Stomach smooth muscle (tissue), 2 donors: Measurements from ENCODE around the gene FOXF1.
A peak's percentile ranks its signal among the peaks of the same experiment; 100 is the strongest.

Experiments
- H3K27ac ChIP-seq: one replicate; pipeline ENCODE4 v1.7.0; 2013; ENCODE audit warnings: mild to moderate bottlenecking, low read length, inconsistent platforms
- H3K27me3 ChIP-seq, 2 donors: one replicate each; pipeline ENCODE4 v1.7.0; 2013; ENCODE audit warnings: low read length in 2 of 2; ENCODE audit not compliant: insufficient read depth in 2 of 2, control insufficient read depth in 1 of 2
- H3K36me3 ChIP-seq, 2 donors: one replicate each; pipeline ENCODE4 v1.7.0; 2013; ENCODE audit warnings: low read length in 2 of 2; ENCODE audit not compliant: control insufficient read depth in 2 of 2, insufficient read depth in 2 of 2
- H3K4me1 ChIP-seq: one replicate; pipeline ENCODE4 v1.7.0; 2013; ENCODE audit warnings: low read length; ENCODE audit not compliant: control insufficient read depth, insufficient read depth
- H3K4me3 ChIP-seq, 2 donors: one replicate each; pipeline ENCODE4 v1.7.0; 2013; ENCODE audit warnings: low read length in 2 of 2
- H3K9ac ChIP-seq, 2 donors: one replicate each; pipeline ENCODE4 v1.7.0; 2013; ENCODE audit warnings: low read length in 2 of 2, mild to moderate bottlenecking in 1 of 2
- H3K9me3 ChIP-seq, 2 donors: one replicate each; pipeline ENCODE4 v1.7.0; 2013; ENCODE audit warnings: low read length in 2 of 2; ENCODE audit not compliant: control insufficient read depth in 2 of 2
- donor health status: healthy.
- donor health status: Pancreatic carcinoma.

The FOXF1 gene

GRCh38 chr16:86547286-86547685 lies 37.0 kb downstream of the FOXF1 start:
- no peak overlapping the region for H3K4me3 ChIP-seq
- no peak overlapping the region for H3K9ac ChIP-seq
- H3K4me1 ChIP-seq = no peaks in the 10 kb centered on the region
- peaks cover 44 to 48% of the 10 kb centered on the region in 2 donors for H3K36me3 ChIP-seq
- H3K27ac ChIP-seq = no peak overlapping the region
- no peaks in the 10 kb centered on the region for H3K9me3 ChIP-seq
- H3K27me3 ChIP-seq = no peaks in the 10 kb centered on the region

- H3K27me3 ChIP-seq = no peaks in the 10 kb centered on the region
- H3K4me3 ChIP-seq = no peak overlapping the region
- no peak overlapping the region for H3K9ac ChIP-seq
- H3K9me3 ChIP-seq = no peaks in the 10 kb centered on the region
- H3K36me3 ChIP-seq = peaks cover 42 to 44% of the 10 kb centered on the region in 2 donors
- no peak overlapping the region for H3K27ac ChIP-seq
- H3K4me1 ChIP-seq = peaks cover 7% of the 10 kb centered on the region
These were observed 39.0 kb downstream of the FOXF1 start for GRCh38 chr16:86549076-86549892.

GRCh38 chr16:86549893-86550190 lies 39.5 kb downstream of the FOXF1 start:
- Histone ChIP-seq H3K4me1 (peaks cover 9% of the 10 kb centered on the region), H3K27me3 (no peaks in the 10 kb centered on the region), H3K9me3 (no peaks in the 10 kb centered on the region), H3K9ac (no peak overlapping the region), H3K36me3 (peaks cover 40 to 44% of the 10 kb centered on the region in 2 donors), H3K4me3 (no peak overlapping the region), H3K27ac (no peak overlapping the region)

- Histone ChIP-seq H3K27ac (no peak overlapping the region), H3K36me3 (peaks cover 40 to 44% of the 10 kb centered on the region in 2 donors), H3K9ac (no peak overlapping the region), H3K27me3 (no peaks in the 10 kb centered on the region), H3K4me3 (no peak overlapping the region), H3K9me3 (no peaks in the 10 kb centered on the region), H3K4me1 (peaks cover 9% of the 10 kb centered on the region)
These were observed 40.0 kb downstream of the FOXF1 start for GRCh38 chr16:86550281-86550680.

GRCh38 chr16:86553356-86553755 lies 43.0 kb downstream of the FOXF1 start:
- peaks cover 19 to 22% of the 10 kb centered on the region in 2 donors for H3K36me3 ChIP-seq
- H3K4me1 ChIP-seq = peaks cover 15% of the 10 kb centered on the region
- no peak overlapping the region for H3K4me3 ChIP-seq
- no peak overlapping the region for H3K9ac ChIP-seq
- peaks cover 0 to 3% of the 10 kb centered on the region in 2 donors for H3K27me3 ChIP-seq
- H3K27ac ChIP-seq = no peak overlapping the region
- H3K9me3 ChIP-seq = no peaks in the 10 kb centered on the region

GRCh38 chr16:86554599-86554916 lies 44.2 kb downstream of the FOXF1 start:
- Histone ChIP-seq H3K27ac (peak overlapping the region; percentile 82), H3K9ac (peak overlapping the region; percentile 85 to 95), H3K4me1 (peaks cover 15% of the 10 kb centered on the region), H3K36me3 (peaks cover 11 to 21% of the 10 kb centered on the region in 2 donors), H3K9me3 (no peaks in the 10 kb centered on the region), H3K27me3 (peaks cover 0 to 3% of the 10 kb centered on the region in 2 donors), H3K4me3 (peak overlapping the region; percentile 95 to 96)

GRCh38 chr16:86554917-86555703 lies 44.8 kb downstream of the FOXF1 start, which contains the start of gene MTHFSD:
TSS of gene MTHFSD (minus strand) at chr16:86555235. CDS start at chr16:86555184, 51 bp downstream.
- Histone ChIP-seq H3K4me3 (peak within 1 kb of the TSS; percentile 95 to 96), H3K9me3 (no peaks in the 10 kb centered on the region), H3K27ac (peak within 1 kb of the TSS; percentile 82), H3K4me1 (peaks cover 15% of the 10 kb centered on the region), H3K36me3 (peaks cover 6 to 15% of the 10 kb centered on the region in 2 donors), H3K27me3 (peaks cover 3 to 6% of the 10 kb centered on the region in 2 donors), H3K9ac (peak within 1 kb of the TSS; percentile 85 to 95)

- peaks cover 15% of the 10 kb centered on the region for H3K4me1 ChIP-seq
- H3K9me3 ChIP-seq = no peaks in the 10 kb centered on the region
- peaks cover 2 to 10% of the 10 kb centered on the region in 2 donors for H3K36me3 ChIP-seq
- H3K4me3 ChIP-seq = peak overlapping the region; percentile 95 to 96
- peaks cover 5 to 8% of the 10 kb centered on the region in 2 donors for H3K27me3 ChIP-seq
- H3K27ac ChIP-seq = peak overlapping the region; percentile 82
- H3K9ac ChIP-seq = peak overlapping the region; percentile 85 to 89
These were observed 45.4 kb downstream of the FOXF1 start for GRCh38 chr16:86555704-86556075.

- Histone ChIP-seq H3K27me3 (peaks cover 12 to 14% of the 10 kb centered on the region in 2 donors), H3K9ac (no peak overlapping the region), H3K9me3 (no peaks in the 10 kb centered on the region), H3K27ac (no peak overlapping the region), H3K4me1 (peaks cover 15% of the 10 kb centered on the region), H3K4me3 (no peak overlapping the region), H3K36me3 (peaks cover under 1 to 5% of the 10 kb centered on the region in 2 donors)
These were observed 46.2 kb downstream of the FOXF1 start for GRCh38 chr16:86556576-86556975.

GRCh38 chr16:86557587-86557986 lies 47.3 kb downstream of the FOXF1 start:
- Histone ChIP-seq H3K27me3 (peaks cover 14% of the 10 kb centered on the region in 2 donors), H3K9me3 (no peaks in the 10 kb centered on the region), H3K27ac (no peak overlapping the region), H3K4me3 (no peak overlapping the region), H3K9ac (no peak overlapping the region), H3K36me3 (no peaks in the 10 kb centered on the region), H3K4me1 (peaks cover 15% of the 10 kb centered on the region)
